H1 (cell line): ENCODE data around the gene CHD2.

ENCODE experiments used
- EGR1 ChIP-seq: IDR thresholded peaks from 2 replicates; pipeline ENCODE4 v1.6.1; 2011; ENCODE audit warnings: low read depth, low read length, borderline replicate concordance
- EZH2 ChIP-seq: fragments of 200-600 bp; sonication (generic); IDR thresholded peaks from 2 replicates; pipeline ENCODE4 v1.7.1; 2012; ENCODE audit warnings: low read depth, mild to moderate bottlenecking, moderate library complexity, low read length, inconsistent platforms; ENCODE audit not compliant: severe bottlenecking
- GABPA ChIP-seq: IDR thresholded peaks from 2 replicates; pipeline ENCODE4 v1.6.1; 2011; ENCODE audit warnings: mild to moderate bottlenecking, low read length, moderate library complexity, borderline replicate concordance; ENCODE audit not compliant: insufficient read depth
- KDM1A ChIP-seq: fragments of 200-600, 300-600 bp; sonication (generic); IDR thresholded peaks from 2 replicates; pipeline ENCODE4 v1.7.1; 2016; ENCODE audit warnings: mild to moderate bottlenecking, low read length, borderline replicate concordance
- MAFK ChIP-seq: IDR thresholded peaks from 2 replicates; pipeline ENCODE4 v1.6.1; 2012; ENCODE audit warnings: low read depth, mild to moderate bottlenecking, improper control_type of control experiment, low read length
- PHF8 ChIP-seq: fragments of 200-600 bp; sonication (generic); conservative IDR thresholded peaks from 2 replicates; pipeline ENCODE4 v1.7.1; 2012; ENCODE audit warnings: low read depth, mild to moderate bottlenecking, inconsistent platforms, low read length, moderate library complexity
- POLR2A ChIP-seq, 2 experiments: IDR thresholded peaks; 1 replicate in 1 of 2; 2 replicates in 1 of 2; pipeline ENCODE4 v1.6.1; 2011; ENCODE audit warnings: low read depth in 2 of 2, low read length in 2 of 2, mild to moderate bottlenecking in 2 of 2; ENCODE audit errors: control extremely low read depth in 1 of 2
- RFX5 ChIP-seq: IDR thresholded peaks from 2 replicates; pipeline ENCODE4 v1.6.1; 2011; ENCODE audit warnings: low read depth, low read length, improper control_type of control experiment, borderline replicate concordance
- SP1 ChIP-seq: IDR thresholded peaks from 2 replicates; pipeline ENCODE4 v1.6.1; 2011; ENCODE audit warnings: low read depth, low read length
- TAF1 ChIP-seq: IDR thresholded peaks from 2 replicates; pipeline ENCODE4 v1.6.1; 2011; ENCODE audit warnings: mild to moderate bottlenecking, low read depth, low read length
- TBP ChIP-seq: IDR thresholded peaks from 2 replicates; pipeline ENCODE4 v1.6.1; 2011; ENCODE audit warnings: low read depth, low read length, improper control_type of control experiment
- TF ChIP-seq, protein P1 (sequence below): IDR thresholded peaks from 2 replicates; pipeline ENCODE4 v1.6.1; 2012; ENCODE audit warnings: inconsistent platforms
- TF ChIP-seq, protein P2 (sequence below), 3 experiments: IDR thresholded peaks; 1 replicate in 2 of 3; 2 replicates in 1 of 3; pipeline versions ENCODE4 v1.5.1 to v1.6.1; 2011; ENCODE audit warnings: low read length in 3 of 3, mild to moderate bottlenecking in 3 of 3, inconsistent platforms in 2 of 3, low read depth in 1 of 3, moderate library complexity in 1 of 3; ENCODE audit not compliant: insufficient read depth in 1 of 3; ENCODE audit errors: control extremely low read depth in 1 of 3

DNA sequence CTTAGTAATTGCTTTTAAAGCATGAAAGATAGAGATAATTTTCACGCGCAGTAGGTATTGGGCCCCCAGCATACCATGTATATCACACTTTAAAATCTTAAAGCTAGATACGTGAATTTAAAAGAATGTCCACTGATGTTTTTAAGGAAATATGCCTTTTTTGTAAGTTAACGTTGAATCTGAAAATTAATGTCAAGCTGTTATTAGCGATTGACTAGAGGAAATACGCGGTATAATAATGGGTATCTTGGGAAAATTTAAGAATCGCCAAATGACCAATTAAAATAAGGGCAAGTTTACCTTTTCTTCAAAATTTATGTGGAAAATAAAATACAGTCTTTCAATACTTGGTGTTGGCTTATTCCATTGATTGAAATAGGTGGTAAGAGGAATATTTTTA, 13.3 kb upstream of the CHD2 start:
- TF ChIP-seq, protein P1, sequence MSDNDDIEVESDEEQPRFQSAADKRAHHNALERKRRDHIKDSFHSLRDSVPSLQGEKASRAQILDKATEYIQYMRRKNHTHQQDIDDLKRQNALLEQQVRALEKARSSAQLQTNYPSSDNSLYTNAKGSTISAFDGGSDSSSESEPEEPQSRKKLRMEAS, result no peak
- TF ChIP-seq EGR1 (no peak), EZH2 (no peak), RFX5 (no peak), KDM1A (no peak), POLR2A (IDR thresholded peaks at IDR 0.05; ENCODE audit: control extremely low read depth in 1 of 2, low read depth in 2 of 2, low read length in 2 of 2) (no peak), TAF1 (no peak), SP1 (no peak), GABPA (no peak), TBP (no peak), MAFK (no peak), PHF8 (no peak)
- TF ChIP-seq, protein P2, sequence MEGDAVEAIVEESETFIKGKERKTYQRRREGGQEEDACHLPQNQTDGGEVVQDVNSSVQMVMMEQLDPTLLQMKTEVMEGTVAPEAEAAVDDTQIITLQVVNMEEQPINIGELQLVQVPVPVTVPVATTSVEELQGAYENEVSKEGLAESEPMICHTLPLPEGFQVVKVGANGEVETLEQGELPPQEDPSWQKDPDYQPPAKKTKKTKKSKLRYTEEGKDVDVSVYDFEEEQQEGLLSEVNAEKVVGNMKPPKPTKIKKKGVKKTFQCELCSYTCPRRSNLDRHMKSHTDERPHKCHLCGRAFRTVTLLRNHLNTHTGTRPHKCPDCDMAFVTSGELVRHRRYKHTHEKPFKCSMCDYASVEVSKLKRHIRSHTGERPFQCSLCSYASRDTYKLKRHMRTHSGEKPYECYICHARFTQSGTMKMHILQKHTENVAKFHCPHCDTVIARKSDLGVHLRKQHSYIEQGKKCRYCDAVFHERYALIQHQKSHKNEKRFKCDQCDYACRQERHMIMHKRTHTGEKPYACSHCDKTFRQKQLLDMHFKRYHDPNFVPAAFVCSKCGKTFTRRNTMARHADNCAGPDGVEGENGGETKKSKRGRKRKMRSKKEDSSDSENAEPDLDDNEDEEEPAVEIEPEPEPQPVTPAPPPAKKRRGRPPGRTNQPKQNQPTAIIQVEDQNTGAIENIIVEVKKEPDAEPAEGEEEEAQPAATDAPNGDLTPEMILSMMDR (IDR thresholded peaks at IDR 0.05; ENCODE audit: control extremely low read depth in 1 of 3, insufficient read depth in 1 of 3, low read depth in 1 of 3, low read length in 3 of 3), result no peak
